K562 (cell line): ENCODE measurements around the gene CREM. TPM values are rescaled to one million over a fixed set of nuclear protein-coding genes. Genes with fewer than 3 reads are reported as not detected.

Experiments
- ATAC-seq: fragments of 200-7000 bp; cut with Tn5 transposase; 3 replicates; pipeline ENCODE4 v1.9.1; 2020; ENCODE audit warnings: moderate library complexity
- BruUV-seq: library from RNA; stranded (reverse); fragments of 400-500 nt; replicated peaks from 2 replicates; lab custom pipeline; 2021; lab: Mats Ljungman, UMichigan
- CTCF ChIA-PET: fragments of 300-600 bp; formaldehyde crosslinking; extraction: SDS; loops from one replicate; lab custom pipeline; 2021; ENCODE audit warnings: low intra/inter-chr PET ratio; lab: Yijun Ruan, JAX
- POLR2A ChIA-PET: fragments of 300-600, 350-650 bp; sonication (Branson Sonifier 250); formaldehyde crosslinking; extraction: SDS; loops from one replicate; lab custom pipeline; 2021; ENCODE audit warnings: antibody characterized with exemption, inconsistent platforms; lab: Yijun Ruan, JAX
- DNase-seq, 4 experiments: peaks; one replicate each; pipeline versions ENCODE4 v3.0.0 to v3.0.0-alpha.2; 2011 to 2018; ENCODE audit warnings: low spot score in 3 of 4, mixed read lengths in 3 of 4; ENCODE audit errors: extremely low read depth in 1 of 4
- FAIRE-seq: peaks from 2 replicates; lab custom pipeline; 2011; peaks lifted over from hg19 to GRCh38; lab: Jason Lieb, UNC
- H2AFZ ChIP-seq: 2 replicates; pipeline ENCODE4 v1.6.0; 2011; ENCODE audit warnings: low read depth, low read length, control low read depth, inconsistent platforms
- H3K27ac ChIP-seq: fragments of 200-600 bp; 3 replicates; pipeline ENCODE4 v1.8.0; 2011; ENCODE audit warnings: low read depth, mild to moderate bottlenecking, control low read depth, inconsistent platforms, low read length, moderate library complexity, mixed read lengths; ENCODE audit errors: extremely low read depth
- H3K27me3 ChIP-seq, 2 experiments: fragments of 300-600 bp in 1 of 2; 2 replicates in 1 of 2; 3 replicates in 1 of 2; pipeline versions ENCODE4 v1.6.0 to v1.8.0; 2011; ENCODE audit warnings: inconsistent platforms in 2 of 2, low read length in 2 of 2, mild to moderate bottlenecking in 1 of 2, mixed read lengths in 1 of 2, moderate library complexity in 1 of 2; ENCODE audit not compliant: control insufficient read depth in 2 of 2, insufficient read depth in 2 of 2
- H3K36me3 ChIP-seq: fragments of 300-600 bp; 3 replicates; pipeline ENCODE4 v1.8.0; 2011; ENCODE audit warnings: mild to moderate bottlenecking, low read length, inconsistent platforms; ENCODE audit not compliant: control insufficient read depth, insufficient read depth
- H3K4me1 ChIP-seq, 2 experiments: fragments of 200-600 bp in 1 of 2; replicated peaks in 1 of 2; 2 replicates in 1 of 2; 3 replicates in 1 of 2; pipeline versions ENCODE4 v1.5.1 to v1.8.0; 2011; ENCODE audit warnings: inconsistent platforms in 2 of 2, low read length in 2 of 2, mild to moderate bottlenecking in 1 of 2, mixed read lengths in 1 of 2, moderate library complexity in 1 of 2; ENCODE audit not compliant: control insufficient read depth in 2 of 2, insufficient read depth in 2 of 2
- H3K4me2 ChIP-seq: 2 replicates; pipeline ENCODE4 v1.6.1; 2011; ENCODE audit warnings: low read length, control low read depth, inconsistent platforms, mixed read lengths; ENCODE audit not compliant: insufficient read depth
- H3K4me3 ChIP-seq: fragments of 200-600 bp; sonication (generic), shearing (Covaris generic); 2 replicates; pipeline ENCODE4 v1.5.1; 2016; ENCODE audit warnings: control low read depth, inconsistent platforms
- H3K79me2 ChIP-seq: fragments of 200-600 bp; 3 replicates; pipeline ENCODE4 v1.8.0; 2011; ENCODE audit warnings: low read length, inconsistent platforms; ENCODE audit not compliant: control insufficient read depth, insufficient read depth
- H3K9ac ChIP-seq, 2 experiments: 2 replicates each; pipeline versions ENCODE4 v1.6.0 to v1.6.1; 2011; ENCODE audit warnings: low read depth in 2 of 2, low read length in 2 of 2, control low read depth in 1 of 2, inconsistent platforms in 1 of 2, mild to moderate bottlenecking in 1 of 2, mixed read lengths in 1 of 2; ENCODE audit not compliant: insufficient read depth in 1 of 2
- H3K9me1 ChIP-seq: one replicate; pipeline ENCODE4 v1.6.0; 2011; ENCODE audit warnings: inconsistent platforms, mild to moderate bottlenecking, low read length, moderate library complexity; ENCODE audit not compliant: control insufficient read depth, insufficient read depth
- H3K9me3 ChIP-seq: replicated peaks from 2 replicates; pipeline ENCODE4 v1.5.1; 2011; ENCODE audit warnings: low read depth, low read length, inconsistent platforms; ENCODE audit not compliant: control insufficient read depth, insufficient read depth
- H4K20me1 ChIP-seq: replicated peaks from 2 replicates; pipeline ENCODE4 v1.6.1; 2011; ENCODE audit warnings: low read length, inconsistent platforms, mixed read lengths; ENCODE audit not compliant: control insufficient read depth, insufficient read depth
- CC2D1A ChIP-seq: fragments of 450-650 bp; IDR thresholded peaks from 2 replicates; pipeline ENCODE4 v1.6.1; 2017; ENCODE audit warnings: mild to moderate bottlenecking
- HOXB6 ChIP-seq: fragments of 250-450 bp; sonication (Bioruptor Pico); IDR thresholded peaks from 2 replicates; pipeline ENCODE4 v1.5.1; 2022; ENCODE audit warnings: mild to moderate bottlenecking, borderline replicate concordance
- NCOA2 ChIP-seq, 2 experiments: fragments of 450-650 bp; IDR thresholded peaks; 2 replicates each; pipeline ENCODE4 v1.6.1; 2018; ENCODE audit warnings: mild to moderate bottlenecking in 2 of 2, moderate library complexity in 1 of 2; ENCODE audit not compliant: partially characterized antibody in 2 of 2
- RCOR1 ChIP-seq, 2 experiments: IDR thresholded peaks; 2 replicates each; pipeline ENCODE4 v1.6.1; 2012; ENCODE audit warnings: low read depth in 2 of 2, low read length in 2 of 2, borderline replicate concordance in 1 of 2, improper control_type of control experiment in 1 of 2
- TRIM24 ChIP-seq, 2 experiments: fragments of 450-650 bp; IDR thresholded peaks; 2 replicates each; pipeline ENCODE4 v1.6.1; 2016
- WHSC1 ChIP-seq: IDR thresholded peaks from one replicate; pipeline ENCODE4 v1.6.1; 2012; ENCODE audit warnings: low read length, control low read depth, inconsistent platforms
- ZNF143 ChIP-seq: sonication (generic); formaldehyde crosslinking; IDR thresholded peaks from 2 replicates; pipeline ENCODE4 v1.9.0; 2022; ENCODE audit warnings: mild to moderate bottlenecking, missing genetic modification reagents
- ZNF224 ChIP-seq: sonication (generic); formaldehyde crosslinking; IDR thresholded peaks from 2 replicates; pipeline ENCODE4 v1.8.0; 2022; ENCODE audit warnings: mild to moderate bottlenecking, missing genetic modification reagents
- ZNF239 ChIP-seq: fragments of 250-450 bp; sonication (Bioruptor Pico); IDR thresholded peaks from 2 replicates; pipeline ENCODE4 v1.4.0; 2020; ENCODE audit warnings: mild to moderate bottlenecking
- ZNF699 ChIP-seq: fragments of 250-450 bp; sonication (Bioruptor Pico); IDR thresholded peaks from 2 replicates; pipeline ENCODE4 v1.8.0; 2021; ENCODE audit warnings: mild to moderate bottlenecking, moderate library complexity; ENCODE audit not compliant: insufficient replicate concordance
- WGBS: fragments of 100-300 bp; shearing (Covaris generic); methylation state at CpG from one replicate; pipeline ENCODE4 v1.1.6; 2016; ENCODE audit warnings: low coverage, mixed read lengths; ENCODE audit not compliant: insufficient coverage; ENCODE audit errors: missing lambda C conversion rate; 5-methylcytosine and 5-hydroxymethylcytosine counted together
- in situ Hi-C: fragments of 300-500 bp; cut with MboI; formaldehyde crosslinking; loops from 4 replicates; pipeline ENCODE4 v1.15.0; 2018; ENCODE audit warnings: inconsistent platforms, mixed read lengths
- intact Hi-C: fragments of 100-400 bp; cut with micrococcal nuclease; formaldehyde crosslinking; loops from 2 replicates; pipeline ENCODE4 v1.14.2; 2022
- polyA plus RNA-seq, 8 experiments: library from polyadenylated mRNA; depleted of rRNA in 4 of 8; stranded (reverse) in 5 of 8; unstranded in 3 of 8; fragments of >200 nt; fragmentation: Nextera tagmentation in 2 of 8; fragmentation: Illumina TruSeq in 1 of 8; extraction: Ambion mirVana in 2 of 8; extraction: Trizol in 1 of 8; gene quantifications; 2 replicates each; pipeline versions ENCODE4 v1.2.1 to v1.2.3, GENCODE V29; 2011 to 2014; ENCODE audit warnings: inconsistent platforms in 1 of 8, missing spikeins in 1 of 8
- total RNA-seq, 7 experiments: library from RNA; depleted of rRNA in 6 of 7; stranded (reverse); fragments of >200 nt in 6 of 7; fragmentation: Illumina TruSeq in 2 of 7; extraction: Trizol in 2 of 7; gene quantifications; 2 replicates each; pipeline versions ENCODE4 v1.2.1 to v1.2.3, GENCODE V29; 2011 to 2021; ENCODE audit warnings: low replicate concordance in 1 of 7
- TF ChIP-seq, protein P1 (sequence below): fragments of 250-450 bp; sonication (Bioruptor Pico); IDR thresholded peaks from 2 replicates; pipeline ENCODE4 v1.4.0; 2020; ENCODE audit warnings: mild to moderate bottlenecking, moderate library complexity
- TF ChIP-seq, protein P2 (sequence below): fragments of 150-350 bp; IDR thresholded peaks from 2 replicates; pipeline ENCODE4 v1.6.1; 2014; ENCODE audit warnings: low read depth, mild to moderate bottlenecking, low read length, borderline replicate concordance

The CREM gene
- total and polyA plus RNA-seq, 9 of the 15 experiments (the other 6 are each of a cell fraction or from before 2014, with no cell fraction given) = 39.1 to 70.2 (median 48.3) TPM

DNA sequence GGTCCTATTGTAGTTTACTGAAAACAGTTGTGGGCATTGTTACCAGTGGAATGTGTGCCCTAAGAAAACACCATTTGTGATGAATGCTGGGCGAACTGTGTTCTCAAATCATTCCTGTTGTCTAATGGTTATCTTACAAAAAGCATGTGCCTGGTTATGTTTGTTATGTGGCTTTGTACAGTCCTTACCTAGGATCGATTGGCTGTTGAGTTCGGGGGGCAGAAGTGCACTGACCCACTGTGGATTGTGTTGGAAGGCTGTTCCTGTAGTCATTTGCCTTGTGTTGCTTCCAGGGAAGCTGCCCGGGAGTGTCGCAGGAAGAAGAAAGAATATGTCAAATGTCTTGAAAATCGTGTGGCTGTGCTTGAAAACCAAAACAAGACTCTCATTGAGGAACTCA, 84.3 kb downstream of the CREM start:
- CTCF ChIA-PET = interaction anchor here (0.5 kb wide), 1 partner anchor 1283 kb away, joined by 3 read pairs; no protein-coding TSS in a partner anchor
- no TSS peak for BruUV-seq

More for the DNA sequence above, 84.3 kb downstream of the CREM start:
- Histone ChIP-seq H3K9ac (no peak overlapping the region), H3K36me3 (peaks cover 6% of the 10 kb centered on the region; the same call in 1 of the 3 replicates), H3K9me3 (no peaks in the 10 kb centered on the region), H3K4me3 (no peak overlapping the region), H3K4me1 (peaks cover 0 to 4% of the 10 kb centered on the region in 2 experiments; a peak in 2 of 5 replicates), H3K9me1 (no peaks in the 10 kb centered on the region), H2AFZ (no peak overlapping the region), H3K4me2 (no peak overlapping the region), H3K27me3 (no peaks in the 10 kb centered on the region), H3K27ac (no peak overlapping the region), H4K20me1 (no peaks in the 10 kb centered on the region), H3K79me2 (no peaks in the 10 kb centered on the region)
- intact Hi-C loops = no loop called here
- in situ Hi-C loops = loop anchor here (5.0 kb wide), 2 partner anchors 209 to 544 kb away; no protein-coding TSS in a partner anchor
- WGBS = 69% methylated on average over 6 of the region's 6 CpGs
- POLR2A ChIA-PET = interaction anchor here (1.3 kb wide), 1 partner anchor 15 kb away, joined by 4 read pairs; no protein-coding TSS in a partner anchor
- DNase-seq (no peak), ATAC-seq (no peak), FAIRE-seq (no peak)
- TF ChIP-seq ZNF143 (no peak), CC2D1A (no peak), ZNF699 (no peak), ZNF224 (CRISPR knock-in tag) (no peak), TRIM24 (IDR thresholded peaks at IDR 0.05) (no peak), ZNF239 (CRISPR knock-in tag) (no peak), NCOA2 (IDR thresholded peaks at IDR 0.05; ENCODE audit: partially characterized antibody in 2 of 2) (no peak), WHSC1 (no peak), HOXB6 (CRISPR knock-in tag) (no peak), RCOR1 (IDR thresholded peaks at IDR 0.05; ENCODE audit: borderline replicate concordance in 1 of 2, low read depth in 2 of 2, low read length in 2 of 2) (no peak)
- TF ChIP-seq, protein P1, sequence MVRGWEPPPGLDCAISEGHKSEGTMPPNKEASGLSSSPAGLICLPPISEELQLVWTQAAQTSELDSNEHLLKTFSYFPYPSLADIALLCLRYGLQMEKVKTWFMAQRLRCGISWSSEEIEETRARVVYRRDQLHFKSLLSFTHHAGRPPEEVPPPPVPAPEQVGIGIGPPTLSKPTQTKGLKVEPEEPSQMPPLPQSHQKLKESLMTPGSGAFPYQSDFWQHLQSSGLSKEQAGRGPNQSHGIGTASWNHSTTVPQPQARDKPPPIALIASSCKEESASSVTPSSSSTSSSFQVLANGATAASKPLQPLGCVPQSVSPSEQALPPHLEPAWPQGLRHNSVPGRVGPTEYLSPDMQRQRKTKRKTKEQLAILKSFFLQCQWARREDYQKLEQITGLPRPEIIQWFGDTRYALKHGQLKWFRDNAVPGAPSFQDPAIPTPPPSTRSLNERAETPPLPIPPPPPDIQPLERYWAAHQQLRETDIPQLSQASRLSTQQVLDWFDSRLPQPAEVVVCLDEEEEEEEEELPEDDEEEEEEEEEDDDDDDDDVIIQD (CRISPR knock-in tag) = no peak
- TF ChIP-seq, protein P2, sequence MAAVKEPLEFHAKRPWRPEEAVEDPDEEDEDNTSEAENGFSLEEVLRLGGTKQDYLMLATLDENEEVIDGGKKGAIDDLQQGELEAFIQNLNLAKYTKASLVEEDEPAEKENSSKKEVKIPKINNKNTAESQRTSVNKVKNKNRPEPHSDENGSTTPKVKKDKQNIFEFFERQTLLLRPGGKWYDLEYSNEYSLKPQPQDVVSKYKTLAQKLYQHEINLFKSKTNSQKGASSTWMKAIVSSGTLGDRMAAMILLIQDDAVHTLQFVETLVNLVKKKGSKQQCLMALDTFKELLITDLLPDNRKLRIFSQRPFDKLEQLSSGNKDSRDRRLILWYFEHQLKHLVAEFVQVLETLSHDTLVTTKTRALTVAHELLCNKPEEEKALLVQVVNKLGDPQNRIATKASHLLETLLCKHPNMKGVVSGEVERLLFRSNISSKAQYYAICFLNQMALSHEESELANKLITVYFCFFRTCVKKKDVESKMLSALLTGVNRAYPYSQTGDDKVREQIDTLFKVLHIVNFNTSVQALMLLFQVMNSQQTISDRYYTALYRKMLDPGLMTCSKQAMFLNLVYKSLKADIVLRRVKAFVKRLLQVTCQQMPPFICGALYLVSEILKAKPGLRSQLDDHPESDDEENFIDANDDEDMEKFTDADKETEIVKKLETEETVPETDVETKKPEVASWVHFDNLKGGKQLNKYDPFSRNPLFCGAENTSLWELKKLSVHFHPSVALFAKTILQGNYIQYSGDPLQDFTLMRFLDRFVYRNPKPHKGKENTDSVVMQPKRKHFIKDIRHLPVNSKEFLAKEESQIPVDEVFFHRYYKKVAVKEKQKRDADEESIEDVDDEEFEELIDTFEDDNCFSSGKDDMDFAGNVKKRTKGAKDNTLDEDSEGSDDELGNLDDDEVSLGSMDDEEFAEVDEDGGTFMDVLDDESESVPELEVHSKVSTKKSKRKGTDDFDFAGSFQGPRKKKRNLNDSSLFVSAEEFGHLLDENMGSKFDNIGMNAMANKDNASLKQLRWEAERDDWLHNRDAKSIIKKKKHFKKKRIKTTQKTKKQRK = no peak
